ENCODE measurements around the gene FUT7.
"Not testable (repeated sequence)": the region's sequence is repeated elsewhere in the genome, so short reads cannot be mapped to it uniquely, and the experiment has no call there.

Gene FUT7

GRCh38 chr9:137065336-137065967 lies 33.6 kb upstream of the FUT7 start:
- no peak for DNase-seq

- no peak for DNase-seq
Measured at GRCh38 chr9:137064880-137065164, 32.9 kb upstream of the FUT7 start.

- peak; percentile 44 for DNase-seq
Measured at GRCh38 chr9:137064027-137064879, 32.4 kb upstream of the FUT7 start.

- DNase-seq: no peak
Measured at GRCh38 chr9:137063311-137064026, 31.6 kb upstream of the FUT7 start.

- not testable (repeated sequence) for DNase-seq
Measured at GRCh38 chr9:137062798-137063197, 30.9 kb upstream of the FUT7 start.

- no peak for DNase-seq
Measured at GRCh38 chr9:137062384-137062783, 30.5 kb upstream of the FUT7 start.

GRCh38 chr9:137058521-137059234 lies 26.8 kb upstream of the FUT7 start:
- no peak for DNase-seq

GRCh38 chr9:137057545-137057944 lies 25.7 kb upstream of the FUT7 start:
- DNase-seq: no peak

GRCh38 chr9:137056739-137057415 lies 25.0 kb upstream of the FUT7 start:
- no peak for DNase-seq

GRCh38 chr9:137055385-137056364 lies 23.8 kb upstream of the FUT7 start:
- DNase-seq: no peak

GRCh38 chr9:137054932-137055384 lies 23.1 kb upstream of the FUT7 start:
- no peak for DNase-seq

- no peak for DNase-seq
Measured at GRCh38 chr9:137053944-137054931, 22.4 kb upstream of the FUT7 start, which contains the start of gene ENTPD2. ENTPD2 (minus strand) TSS chr9:137054061; CDS start chr9:137053997, 64 bp downstream.

- no peak for DNase-seq
Measured at GRCh38 chr9:137052998-137053943, 21.4 kb upstream of the FUT7 start.

GRCh38 chr9:137052293-137052692 lies 20.4 kb upstream of the FUT7 start:
- DNase-seq: no peak

- DNase-seq: no peak
Measured at GRCh38 chr9:137051145-137051724, 19.3 kb upstream of the FUT7 start.

GRCh38 chr9:137050570-137050969 lies 18.7 kb upstream of the FUT7 start:
- DNase-seq: no peak

GRCh38 chr9:137049544-137050449 lies 17.9 kb upstream of the FUT7 start:
- DNase-seq: peak; percentile 67

All from hematopoietic multipotent progenitor cell treated with erythropoietin and hydrocortisone succinate and interleukin-3 and kit ligand, for 8 days (in vitro differentiated cells).